ENCODE data around the gene KIAA0753. TPM values are rescaled to one million over a fixed set of nuclear protein-coding genes. Genes with fewer than 3 reads are reported as not detected.
"Not testable (repeated sequence)": the region's sequence is repeated elsewhere in the genome, so short reads cannot be mapped to it uniquely, and the experiment has no call there.

The KIAA0753 gene
- total RNA-seq, 1 experiment from 2014 or later = 21.7 TPM

DNA sequence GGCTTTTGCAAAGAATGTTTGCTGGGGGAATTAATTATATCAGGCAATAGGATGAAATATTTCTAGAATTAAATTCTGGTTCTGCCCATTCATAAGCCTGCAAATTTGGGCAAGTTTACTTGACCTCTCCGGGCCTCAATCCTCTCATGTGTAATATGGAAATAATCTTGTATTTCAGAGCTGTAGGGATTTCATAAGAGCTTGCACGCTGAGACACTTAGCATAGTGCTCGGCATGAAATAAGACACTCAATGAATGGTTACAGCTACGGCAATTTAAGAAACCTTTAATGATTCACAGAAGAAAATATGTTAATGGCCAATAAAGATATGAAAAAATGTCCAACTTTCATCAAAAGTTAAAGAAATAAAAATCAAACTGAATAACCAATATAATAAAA is 43.6 kb downstream of the KIAA0753 start:
- DNase-seq (ENCODE audit: low spot score) = no peak

DNA sequence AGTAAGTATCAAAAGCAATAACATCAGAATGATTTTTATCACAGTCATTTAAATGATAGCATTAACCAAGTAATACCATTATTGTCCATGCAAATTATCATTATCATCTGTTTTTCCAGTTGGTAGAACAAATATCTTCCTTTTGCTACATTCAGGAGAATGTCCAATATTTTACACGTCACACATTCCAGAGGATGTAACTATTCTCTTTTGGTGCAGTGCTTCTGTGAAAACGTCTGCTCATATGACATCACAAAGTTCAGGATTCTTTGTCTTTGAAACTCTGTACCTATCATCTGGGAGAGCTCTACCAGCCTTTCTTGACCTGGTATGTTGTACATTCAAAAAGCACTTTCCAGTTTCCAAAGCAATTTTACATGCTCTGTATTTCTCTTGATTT is 44.0 kb downstream of the KIAA0753 start:
- no peak for DNase-seq (ENCODE audit: low spot score)

DNA sequence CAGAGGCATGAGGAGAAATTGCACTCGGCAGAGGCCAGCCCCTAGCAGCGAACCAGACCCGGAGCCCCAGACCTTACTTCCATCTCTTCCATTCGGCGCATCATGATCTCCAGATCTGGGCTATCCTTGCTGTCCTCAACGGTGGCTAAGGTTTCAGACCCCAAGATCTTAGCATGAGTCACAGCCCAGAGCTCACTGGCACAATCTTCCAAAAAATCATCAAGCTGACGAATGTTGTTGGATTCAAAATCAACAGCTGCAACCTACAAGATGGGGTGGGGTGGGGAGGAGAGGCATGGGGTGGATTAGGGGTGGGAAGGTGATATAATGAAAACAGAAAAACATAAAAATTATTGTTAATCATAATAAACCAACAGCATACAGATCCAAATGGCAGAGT is 44.4 kb downstream of the KIAA0753 start:
- no peak for DNase-seq (ENCODE audit: low spot score)

DNA sequence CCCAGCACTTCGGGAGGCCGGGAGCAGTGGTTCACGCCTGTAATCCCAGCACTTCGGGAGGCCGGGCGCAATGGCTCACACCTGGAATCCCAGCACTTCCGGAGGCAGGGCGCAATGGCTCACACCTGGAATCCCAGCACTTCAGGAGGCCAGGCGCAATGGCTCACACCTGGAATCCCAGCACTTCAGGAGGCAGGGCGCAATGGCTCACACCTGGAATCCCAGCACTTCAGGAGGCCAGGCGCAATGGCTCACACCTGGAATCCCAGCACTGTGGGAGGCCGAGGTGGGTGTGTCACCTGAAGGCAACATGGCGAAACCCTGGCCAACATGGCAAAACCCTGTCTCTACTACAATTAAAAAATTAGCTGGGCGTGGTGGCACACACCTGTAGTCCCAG is 47.1 kb downstream of the KIAA0753 start:
- not testable (repeated sequence) for DNase-seq (ENCODE audit: low spot score)

DNA sequence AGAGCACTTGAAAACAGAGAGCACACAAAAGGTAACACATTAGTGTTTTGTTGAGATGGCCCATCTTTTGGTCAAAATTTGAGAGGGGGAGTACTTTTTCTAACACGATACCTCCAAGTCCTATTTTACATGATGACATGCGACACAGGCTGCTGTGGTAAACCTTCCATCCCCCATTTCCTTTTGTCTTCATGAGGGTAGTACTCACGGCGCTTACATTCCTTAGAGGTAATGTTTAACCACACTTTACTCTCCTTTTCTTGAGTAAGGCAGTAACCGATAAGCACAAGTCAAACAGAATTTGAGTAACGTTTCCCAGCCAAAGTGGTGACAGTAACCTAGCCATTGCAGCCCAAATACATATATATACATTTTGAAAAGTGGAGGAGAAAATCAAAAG is 48.3 kb downstream of the KIAA0753 start:
- DNase-seq (ENCODE audit: low spot score) = no peak

DNA sequence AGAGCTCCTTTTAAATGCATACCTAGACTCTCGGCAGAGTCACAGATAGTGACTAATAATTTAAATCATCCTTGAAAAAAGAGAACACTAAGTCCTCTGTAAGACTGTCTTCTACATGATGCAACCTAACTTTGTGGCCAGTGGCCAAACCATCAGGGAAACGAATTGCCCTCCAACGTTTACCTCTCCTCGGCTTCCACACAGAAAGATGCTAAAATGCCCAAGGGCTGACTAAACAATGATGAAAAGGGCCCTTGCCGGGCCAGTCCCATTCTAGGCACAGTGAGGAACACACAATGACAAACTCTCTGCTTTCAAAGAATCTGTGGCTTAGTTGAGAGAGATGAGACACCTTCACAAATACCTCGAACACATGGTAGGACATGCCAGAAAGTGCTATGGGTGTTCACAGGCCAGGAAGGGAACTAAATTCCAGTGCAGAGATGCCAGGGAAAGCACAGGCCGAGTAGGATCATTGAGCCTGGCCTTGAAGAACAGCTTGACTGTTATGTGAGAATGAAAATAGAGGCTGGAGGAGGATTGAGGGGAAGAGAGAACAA is 48.8 kb downstream of the KIAA0753 start:
- peak; percentile 41 for DNase-seq (ENCODE audit: low spot score)

DNA sequence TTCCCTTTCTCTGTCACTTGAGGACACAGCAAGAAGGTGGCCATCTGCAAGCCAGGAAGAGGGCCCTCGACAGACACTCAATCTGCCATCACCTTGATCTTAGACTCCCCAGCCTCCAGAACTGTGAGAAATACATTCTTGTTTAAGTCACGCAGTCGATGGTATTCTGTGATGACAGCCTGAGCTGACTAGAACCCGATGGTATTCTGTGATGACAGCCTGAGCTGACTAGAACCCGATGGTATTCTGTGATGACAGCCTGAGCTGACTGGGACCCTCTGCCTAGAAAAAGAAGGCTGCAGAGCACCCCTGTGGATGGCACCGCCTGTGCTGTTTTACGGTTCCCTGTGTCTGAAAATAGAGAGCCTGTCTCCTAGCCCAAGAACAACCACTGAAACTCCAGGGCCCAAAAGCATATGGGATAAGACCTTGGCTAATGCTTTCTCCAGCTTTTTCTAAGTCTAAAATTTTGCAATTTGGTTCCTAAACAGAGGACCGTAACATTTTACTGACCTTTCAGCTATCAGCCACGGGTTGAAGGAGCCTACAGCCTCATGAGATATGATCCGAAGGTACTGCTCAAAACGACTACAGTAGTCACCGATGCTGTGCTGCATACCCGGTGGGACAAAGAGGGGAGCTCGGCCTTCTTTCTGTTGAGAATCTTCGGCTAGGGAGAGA is 51.1 kb downstream of the KIAA0753 start:
- DNase-seq (ENCODE audit: low spot score) = no peak

DNA sequence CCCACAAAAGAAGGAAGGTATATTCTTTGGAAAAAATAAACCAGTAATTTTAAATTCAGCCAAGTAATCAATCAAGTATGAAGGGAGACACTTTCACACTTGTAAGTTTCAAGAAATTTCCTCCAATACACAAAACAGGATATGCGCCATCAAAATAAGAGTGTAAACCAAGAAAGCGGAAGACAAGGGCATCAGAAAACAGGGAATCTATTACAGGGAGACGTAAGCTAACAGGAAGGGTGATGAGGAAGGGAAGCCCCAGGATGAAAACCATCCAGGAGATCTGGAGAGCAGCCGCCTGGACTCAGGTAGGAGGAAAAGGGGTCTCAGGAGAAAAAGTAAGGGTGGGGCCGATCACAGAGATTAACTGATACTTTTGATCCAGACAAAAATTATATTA is 52.3 kb downstream of the KIAA0753 start:
- no peak for DNase-seq (ENCODE audit: low spot score)

DNA sequence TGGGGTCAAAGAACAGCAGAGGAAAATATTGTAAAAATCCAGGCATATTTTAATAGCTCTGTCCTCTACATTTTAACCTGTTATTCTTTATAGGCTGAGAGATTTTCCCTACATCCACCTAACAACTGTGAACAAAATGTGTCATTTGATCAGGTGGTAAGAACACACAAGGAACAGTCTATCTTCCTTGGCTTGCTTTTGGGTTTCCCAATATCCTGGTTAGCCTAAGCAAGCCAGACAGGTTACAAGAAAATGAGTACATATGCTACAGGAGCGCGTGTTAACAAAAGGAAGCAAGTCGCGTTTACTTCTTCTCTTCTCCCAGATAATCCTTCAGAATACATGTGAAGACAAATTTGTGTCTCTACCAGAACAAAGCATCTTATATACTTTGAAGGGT is 53.2 kb downstream of the KIAA0753 start:
- DNase-seq (ENCODE audit: low spot score) = no peak

DNA sequence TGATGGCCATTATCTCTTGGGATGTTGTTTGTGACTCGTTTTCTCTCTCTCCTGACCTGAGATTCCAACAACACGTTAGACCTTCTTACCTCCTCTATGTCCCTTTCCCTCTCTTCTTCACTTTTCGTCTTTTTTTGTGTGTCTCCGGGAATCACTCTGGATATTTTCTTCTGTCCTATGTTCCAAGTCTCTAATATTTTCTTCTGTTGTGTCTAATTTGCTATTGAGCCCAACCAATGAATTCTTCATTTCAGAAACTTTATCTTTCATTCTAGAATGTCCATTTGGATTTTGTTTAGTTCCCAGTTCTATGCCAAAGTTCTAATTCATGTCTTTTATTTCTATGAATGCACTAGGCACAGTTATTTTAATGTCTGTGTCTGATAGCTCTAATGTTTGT is 57.1 kb downstream of the KIAA0753 start:
- no peak for DNase-seq (ENCODE audit: low spot score)

DNA sequence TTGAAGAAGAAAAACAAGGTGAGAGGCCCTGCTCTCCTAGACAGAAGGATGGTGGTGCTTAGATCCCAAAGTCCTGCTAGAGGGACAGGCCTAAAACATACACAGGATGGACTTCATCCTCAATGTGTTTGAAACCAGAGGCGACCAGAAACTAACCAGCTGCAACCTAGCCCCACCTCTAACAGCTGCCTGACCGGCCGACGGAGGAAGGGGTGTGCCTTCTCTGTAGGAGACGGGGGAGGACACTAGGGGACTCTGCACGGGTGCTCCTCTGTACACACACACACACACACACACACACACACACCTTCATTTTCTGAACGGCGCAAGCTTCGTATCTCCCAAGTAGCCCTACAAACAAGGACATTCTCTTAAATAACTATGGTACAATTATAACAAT is 59.9 kb downstream of the KIAA0753 start:
- DNase-seq (ENCODE audit: low spot score) = no peak

DNA sequence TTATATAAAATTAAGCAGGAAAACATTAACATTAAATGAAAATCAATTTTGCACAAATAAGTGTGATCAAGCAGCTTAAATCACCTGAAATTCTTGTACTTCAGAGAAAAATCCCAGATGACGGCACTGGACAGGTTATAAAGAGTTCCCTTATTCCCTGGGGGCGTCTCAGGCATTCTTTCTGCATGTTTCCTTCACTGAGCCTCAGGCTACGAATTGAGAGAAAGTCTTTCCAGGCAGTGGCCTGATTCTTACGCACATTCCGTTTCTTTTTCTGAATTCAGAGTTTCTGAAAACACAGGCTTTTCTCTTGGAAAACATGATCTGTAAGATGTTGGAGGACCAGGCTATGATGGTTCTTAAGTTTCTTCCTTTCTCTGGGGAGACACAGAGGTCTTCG is 62.0 kb downstream of the KIAA0753 start:
- no peak for DNase-seq (ENCODE audit: low spot score)

DNA sequence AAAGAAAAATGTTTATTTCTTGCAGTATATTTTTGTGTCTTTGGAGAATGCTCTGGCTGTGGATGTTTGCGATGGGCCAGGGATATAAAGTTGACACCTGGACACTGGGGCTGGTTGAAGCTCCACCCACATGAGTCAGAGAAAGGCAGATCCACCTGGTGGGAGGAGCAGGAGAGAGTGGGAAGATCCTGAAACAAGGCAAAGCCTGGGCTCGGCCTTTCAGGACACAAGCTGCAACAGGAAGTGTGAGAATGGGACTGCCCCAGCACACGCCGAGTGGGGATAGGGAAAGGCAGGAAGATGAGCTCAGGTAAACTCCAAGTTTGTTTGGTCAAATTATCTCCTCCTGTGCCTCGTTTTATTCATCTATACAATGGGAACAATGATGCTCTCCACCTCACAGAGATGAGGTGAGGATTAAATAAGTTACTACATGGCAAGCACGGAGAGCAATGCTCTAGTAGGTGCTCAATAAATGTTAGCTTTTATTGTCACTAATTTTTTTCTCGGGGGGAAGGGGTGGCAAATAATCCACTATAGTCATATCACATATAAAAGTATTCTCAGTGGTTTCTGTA is 62.7 kb downstream of the KIAA0753 start:
- DNase-seq (ENCODE audit: low spot score) = peak; percentile 39

DNA sequence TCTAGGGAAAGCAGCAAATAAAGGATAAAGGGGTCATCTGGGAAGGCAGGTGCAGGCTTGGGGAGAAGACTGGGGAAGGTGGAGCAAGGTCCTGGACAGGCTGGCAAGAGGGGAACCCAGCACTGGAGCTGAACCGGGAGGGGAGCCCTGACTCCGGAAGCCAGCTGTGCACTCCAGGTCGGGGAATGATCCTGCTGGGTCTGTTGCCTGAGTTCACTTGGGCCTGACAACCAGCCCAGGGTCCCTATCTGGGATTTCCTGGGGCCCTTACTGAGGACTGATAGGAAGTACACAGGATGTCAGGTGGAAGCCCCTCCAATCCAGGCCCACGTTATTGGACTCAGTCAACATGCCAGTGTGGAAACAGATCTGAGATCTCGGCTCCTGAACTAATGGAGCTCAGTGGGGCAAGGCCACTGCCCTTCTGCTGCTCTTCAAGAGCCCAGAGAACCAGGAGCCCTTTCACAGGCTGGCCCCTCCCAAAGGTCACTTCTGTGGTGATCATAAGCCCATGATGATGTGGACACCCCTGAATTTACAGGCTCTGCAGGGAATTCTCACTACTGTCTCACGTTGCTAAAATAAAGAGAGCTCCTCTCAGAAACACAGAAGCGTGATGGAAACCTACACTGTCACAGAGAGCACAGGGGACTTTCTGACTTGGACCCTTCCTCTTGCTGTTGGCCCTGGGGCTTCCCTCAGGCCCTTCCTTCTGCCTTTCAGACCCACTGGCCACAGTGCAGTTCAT is 64.3 kb downstream of the KIAA0753 start:
- DNase-seq (ENCODE audit: low spot score) = no peak

DNA sequence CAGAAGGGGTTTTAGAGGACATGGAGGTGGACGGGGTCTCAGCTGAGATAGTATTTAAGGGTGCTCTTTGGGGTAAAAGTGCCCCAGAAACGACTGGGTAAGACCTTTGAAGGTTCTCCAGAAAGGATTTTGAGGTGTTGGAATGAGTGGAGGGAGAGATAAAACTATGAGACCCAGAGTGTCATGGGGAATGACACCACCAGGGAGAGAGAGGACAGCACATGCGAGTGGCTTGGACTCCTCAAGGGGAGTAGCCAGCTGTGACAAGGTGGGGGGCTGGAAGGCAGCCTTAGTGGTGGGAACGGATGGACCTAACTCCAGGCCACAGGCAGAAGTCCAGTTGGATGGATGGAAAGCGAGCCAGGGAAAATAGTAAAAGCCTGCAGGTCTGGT is 64.9 kb downstream of the KIAA0753 start:
- DNase-seq (ENCODE audit: low spot score) = no peak

DNA sequence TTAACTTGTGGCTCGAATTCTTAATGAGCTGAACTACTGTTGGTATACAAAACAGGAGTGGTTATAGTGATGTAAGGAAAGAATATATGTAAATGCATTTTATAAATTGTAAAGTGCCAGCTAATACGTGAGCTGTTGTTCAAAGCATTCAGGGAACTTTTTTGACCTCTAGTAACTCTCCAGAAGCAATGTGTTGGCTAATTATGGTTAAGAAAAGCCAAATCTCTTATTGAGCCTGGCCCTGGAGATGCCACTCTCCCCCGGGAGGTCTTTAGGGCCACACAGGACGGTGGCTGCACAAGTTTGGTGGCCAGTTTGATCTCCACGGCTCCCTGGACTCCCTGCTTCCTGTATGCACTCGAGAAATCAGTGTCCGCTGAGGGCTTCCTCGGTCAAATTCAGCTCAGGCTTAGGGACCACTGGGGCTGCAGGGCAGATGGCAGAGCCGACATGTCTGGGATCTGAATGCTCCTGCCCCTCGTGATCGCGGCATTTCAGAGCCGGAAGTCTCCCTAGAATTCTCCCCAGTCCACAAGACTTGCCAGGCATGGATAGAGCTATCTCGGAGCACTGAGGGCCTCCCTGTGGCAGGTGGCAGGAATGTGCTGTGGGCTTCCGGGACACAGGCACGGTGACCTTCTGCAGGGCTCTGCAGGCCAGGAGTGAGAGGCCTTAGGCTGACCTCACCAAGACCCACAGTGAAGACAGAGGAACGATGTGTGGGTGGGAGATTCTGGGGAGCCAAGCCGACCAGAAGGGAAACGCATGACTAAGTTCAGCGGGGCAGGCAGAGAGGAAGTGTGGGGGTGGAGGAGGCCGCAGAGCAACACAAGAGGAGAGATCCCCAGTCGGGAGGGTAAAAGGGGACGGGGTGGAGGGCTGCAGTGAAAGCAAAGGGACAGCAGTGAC is 65.6 kb downstream of the KIAA0753 start:
- no peak for DNase-seq (ENCODE audit: low spot score)

DNA sequence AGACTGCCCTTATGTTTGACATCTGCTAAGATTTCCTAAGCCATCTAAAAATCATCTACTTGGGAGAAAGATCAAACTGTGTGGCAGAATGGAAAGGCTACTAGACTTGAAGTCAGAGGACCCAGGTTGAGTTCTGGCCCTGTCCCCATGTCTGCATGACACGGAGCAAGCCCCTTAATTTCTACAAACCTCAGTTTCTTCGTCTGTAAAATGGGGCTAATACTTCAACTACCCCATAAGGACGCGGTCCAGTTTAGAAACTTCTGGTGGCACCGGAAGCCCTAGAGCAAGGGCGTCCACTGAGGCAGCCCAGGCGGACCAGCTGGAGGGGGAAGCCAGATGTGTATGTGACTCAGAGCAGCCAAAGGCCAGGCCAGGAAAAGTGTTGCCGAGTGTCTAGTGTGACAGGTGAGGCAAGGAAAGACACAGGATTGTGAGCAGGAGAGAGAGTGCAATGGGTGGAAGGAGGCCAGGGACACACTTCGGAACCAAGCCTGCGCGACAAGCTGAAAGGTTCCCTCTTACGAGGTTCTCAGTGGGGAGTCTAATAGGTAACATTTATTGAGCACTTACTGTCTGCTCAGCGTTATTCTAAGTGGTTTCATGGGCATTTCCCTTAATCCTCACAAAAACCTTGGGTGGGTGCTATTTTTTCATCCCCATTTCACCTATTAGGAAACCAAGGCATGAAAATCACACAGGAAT is 66.4 kb downstream of the KIAA0753 start:
- no peak for DNase-seq (ENCODE audit: low spot score)

DNA sequence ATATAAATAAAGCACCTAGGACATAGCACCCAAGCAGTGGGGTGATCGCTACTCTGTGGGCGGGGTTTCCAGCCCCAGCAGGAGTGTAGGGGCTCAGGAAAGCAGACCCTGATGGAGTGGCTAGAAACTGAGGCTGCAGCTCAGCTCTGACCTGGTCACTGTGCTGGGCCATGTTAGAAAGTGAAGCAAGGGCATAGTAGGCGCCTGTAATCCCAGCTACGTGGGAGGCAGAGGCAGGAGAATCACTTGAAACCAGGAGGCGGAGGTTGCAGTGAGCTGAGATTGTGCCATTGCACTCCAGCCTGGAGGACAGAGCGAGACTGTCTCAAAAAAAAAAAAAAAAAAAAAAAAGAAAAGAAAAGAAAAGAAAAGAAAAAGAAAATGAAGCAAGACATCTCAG is 67.0 kb downstream of the KIAA0753 start:
- not testable (repeated sequence) for DNase-seq (ENCODE audit: low spot score)

DNA sequence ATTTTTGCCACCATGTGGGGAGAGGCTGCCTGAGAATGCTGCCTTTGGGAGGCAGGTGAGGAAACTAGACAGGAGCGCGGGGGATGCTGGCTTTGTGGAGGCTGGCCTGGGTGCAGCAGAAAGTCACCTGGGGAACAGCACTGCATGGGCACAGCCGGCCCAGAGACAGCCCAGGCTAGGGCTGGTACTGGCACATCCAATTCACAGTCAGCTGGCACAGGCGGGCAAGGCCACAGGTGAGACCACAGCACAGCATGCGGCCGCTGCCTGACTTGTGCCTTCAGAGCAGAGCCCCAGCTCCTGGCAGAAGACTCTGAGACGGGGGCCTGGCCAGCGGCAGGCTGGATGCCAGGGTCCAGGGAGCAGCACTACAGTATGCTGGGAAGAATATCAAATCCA is 67.5 kb downstream of the KIAA0753 start:
- DNase-seq (ENCODE audit: low spot score) = no peak

DNA sequence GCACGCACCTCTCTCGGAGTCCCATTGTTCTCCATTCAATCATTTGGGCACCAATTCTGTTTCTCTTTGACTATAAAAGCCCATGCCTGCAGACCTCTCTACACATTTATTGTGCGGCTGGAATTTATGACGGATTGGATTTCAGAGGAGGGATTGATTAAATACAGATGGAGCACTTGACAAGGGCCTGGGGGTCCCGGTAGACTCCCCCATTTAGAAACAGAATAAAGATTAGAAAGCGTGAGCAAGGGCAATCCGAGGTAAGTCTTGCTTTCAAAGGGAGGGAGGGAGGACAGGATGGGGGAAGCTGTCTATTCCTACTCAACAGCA is 69.1 kb downstream of the KIAA0753 start:
- no peak for DNase-seq (ENCODE audit: low spot score)

DNA sequence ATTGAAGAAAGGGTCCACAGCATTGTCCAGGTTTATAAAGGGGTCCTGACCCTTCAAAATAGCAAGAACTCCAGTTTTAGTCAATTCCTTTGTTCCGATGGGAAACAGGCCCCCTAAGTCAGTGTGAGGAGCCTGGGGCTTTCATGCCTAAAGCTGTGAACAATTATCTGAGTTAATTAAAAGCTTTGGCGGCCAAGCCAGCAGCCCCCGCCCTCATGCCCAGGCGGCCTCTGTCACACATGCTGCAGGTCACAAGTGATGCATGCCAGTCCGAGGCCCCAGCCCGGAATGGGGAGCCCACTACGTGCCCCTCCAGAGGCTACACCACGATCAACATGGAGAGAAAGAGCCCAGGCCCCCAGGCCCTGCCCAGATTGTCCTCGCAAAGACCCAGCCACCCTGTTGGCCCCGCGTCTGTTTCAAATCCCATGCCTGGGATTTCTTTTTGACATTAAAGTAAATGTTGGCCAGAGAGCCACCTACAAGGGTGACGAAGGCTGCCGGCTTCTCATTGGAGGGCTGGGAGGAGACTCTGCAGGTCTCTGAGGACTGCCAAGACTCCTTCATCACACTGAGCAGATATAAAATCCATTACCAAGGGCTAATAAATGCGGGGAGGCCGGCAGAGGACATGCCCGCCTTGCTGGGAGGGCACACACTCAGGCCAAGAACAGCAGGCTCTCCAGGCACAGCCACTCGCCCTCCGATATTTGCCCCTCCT is 69.6 kb downstream of the KIAA0753 start:
- DNase-seq (ENCODE audit: low spot score) = no peak
